GM21529 (cell line): ENCODE measurements around the gene LAMA5.
A peak's percentile ranks its signal among the peaks of the same experiment; 100 is the strongest.

Source experiments
- ATAC-seq: cut with Tn5 transposase; IDR thresholded peaks from one replicate; pipeline ENCODE4 v1.9.1; 2021; ENCODE audit not compliant: unreplicated experiment

LAMA5 gene

GRCh38 chr20:62350098-62350628 is 16.9 kb downstream of the LAMA5 start:
- no peak for ATAC-seq

DNA sequence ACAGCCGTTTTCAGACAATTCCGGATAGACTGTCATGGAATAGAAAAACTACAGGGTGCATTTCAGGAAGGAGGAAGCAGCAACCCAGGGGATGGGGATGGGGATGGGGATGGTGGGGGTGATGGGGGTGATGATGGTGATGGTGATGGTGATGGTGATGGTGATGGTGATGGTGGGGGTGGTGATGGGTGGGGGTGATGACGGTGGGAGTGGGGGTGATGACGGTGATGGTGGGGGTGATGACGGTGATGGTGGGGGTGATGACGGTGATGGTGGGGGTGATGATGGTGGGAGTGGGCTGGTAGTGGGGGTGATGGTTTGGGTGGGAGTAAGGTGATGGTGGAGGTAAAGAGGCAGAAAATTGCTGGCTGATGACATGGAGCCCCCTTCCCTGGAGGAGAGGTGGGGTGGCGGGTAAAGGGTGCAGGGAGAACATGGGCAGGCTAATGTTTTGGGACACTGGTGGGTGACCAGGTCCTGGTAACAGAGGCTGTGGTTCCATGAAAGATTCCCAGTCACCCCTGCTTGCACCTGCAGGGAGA is 17.5 kb downstream of the LAMA5 start:
- ATAC-seq = no peak

GRCh38 chr20:62348604-62349003 is 18.5 kb downstream of the LAMA5 start:
- no peak for ATAC-seq

DNA sequence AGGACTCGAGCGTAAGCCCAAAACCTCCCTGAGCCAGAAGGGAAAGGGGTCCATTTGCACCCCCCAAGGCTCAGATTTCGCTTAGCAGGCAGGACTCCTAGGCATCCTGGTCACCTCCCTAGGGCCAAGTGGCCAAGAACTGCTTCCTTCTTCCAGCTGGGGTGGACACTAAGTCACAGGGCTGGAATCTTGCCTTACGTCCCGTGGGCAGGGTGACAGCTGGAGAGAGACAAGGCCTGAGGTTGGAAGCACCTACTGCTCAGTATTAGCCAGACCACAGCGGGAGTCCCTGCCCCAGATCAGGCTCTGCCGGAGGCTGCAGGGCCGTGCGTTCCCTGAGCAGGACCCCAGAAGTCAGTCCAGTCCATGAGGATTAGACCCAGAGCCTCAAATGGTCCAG is 19.7 kb downstream of the LAMA5 start:
- no peak for ATAC-seq

- no peak for ATAC-seq
Observed at GRCh38 chr20:62347151-62347404, 20.0 kb downstream of the LAMA5 start.

DNA sequence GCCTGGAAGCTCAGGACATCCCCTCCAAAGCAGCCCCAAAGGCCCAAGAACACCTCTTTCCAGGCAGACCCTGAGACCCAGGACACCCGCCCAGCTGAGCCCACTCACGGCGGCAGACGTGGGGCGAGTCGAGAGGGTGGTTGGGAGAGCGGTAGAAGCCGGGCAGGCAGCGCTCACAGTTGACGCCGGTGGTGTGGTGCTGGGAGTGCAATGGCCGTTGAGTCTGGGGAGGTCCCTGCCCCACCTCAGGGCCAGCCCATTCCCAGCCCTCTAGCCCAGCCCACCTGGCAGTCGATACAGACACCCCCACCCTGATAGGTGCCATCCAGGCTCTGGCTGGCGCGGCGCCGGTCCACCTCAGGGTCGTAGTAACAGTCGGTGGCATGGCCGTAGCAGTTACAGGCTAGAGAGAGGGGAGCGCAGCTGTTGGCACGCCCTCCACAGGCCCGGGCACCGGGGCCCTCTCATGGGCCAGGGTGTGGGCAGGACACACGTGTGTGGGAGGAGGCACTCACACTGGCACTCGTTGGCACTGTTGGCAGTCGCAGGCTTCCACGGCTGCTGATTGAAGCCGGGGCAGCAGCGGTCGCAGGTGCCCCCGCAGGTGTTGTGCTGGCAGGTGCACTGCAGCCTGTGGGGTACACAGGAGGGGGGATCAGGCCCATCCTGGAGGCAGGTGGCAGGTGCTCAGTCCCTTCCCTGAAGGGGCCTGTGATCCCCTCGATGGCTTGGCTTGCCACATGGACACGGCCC is 20.5 kb downstream of the LAMA5 start:
- ATAC-seq = no peak

GRCh38 chr20:62345681-62346370 is 21.3 kb downstream of the LAMA5 start:
- no peak for ATAC-seq

- no peak for ATAC-seq
Observed at GRCh38 chr20:62344782-62345181, 22.3 kb downstream of the LAMA5 start.

- ATAC-seq = no peak
Observed at GRCh38 chr20:62344092-62344491, 23.0 kb downstream of the LAMA5 start.

GRCh38 chr20:62342910-62343309 is 24.2 kb downstream of the LAMA5 start:
- ATAC-seq = no peak

DNA sequence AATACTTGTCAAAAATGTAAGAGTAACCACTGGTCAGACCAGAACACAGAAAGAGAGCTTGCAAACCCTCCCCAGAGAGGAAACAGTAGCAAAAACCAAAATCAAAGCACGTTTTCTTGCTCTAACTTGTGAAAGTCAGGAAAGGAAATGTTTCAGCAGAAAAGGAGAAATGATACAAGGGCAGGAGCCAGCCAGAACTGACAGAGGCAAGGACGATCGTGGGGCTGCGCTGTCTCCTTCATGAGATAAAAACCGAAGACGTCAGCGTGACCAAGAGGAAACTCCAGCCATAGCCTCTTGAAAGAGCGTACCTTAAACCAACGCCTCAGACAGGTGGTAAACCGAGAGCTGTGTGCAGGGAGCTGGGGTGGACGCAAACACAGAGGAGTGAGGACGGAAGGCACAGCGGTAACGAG is 27.5 kb downstream of the LAMA5 start:
- peak; percentile 77 for ATAC-seq

DNA sequence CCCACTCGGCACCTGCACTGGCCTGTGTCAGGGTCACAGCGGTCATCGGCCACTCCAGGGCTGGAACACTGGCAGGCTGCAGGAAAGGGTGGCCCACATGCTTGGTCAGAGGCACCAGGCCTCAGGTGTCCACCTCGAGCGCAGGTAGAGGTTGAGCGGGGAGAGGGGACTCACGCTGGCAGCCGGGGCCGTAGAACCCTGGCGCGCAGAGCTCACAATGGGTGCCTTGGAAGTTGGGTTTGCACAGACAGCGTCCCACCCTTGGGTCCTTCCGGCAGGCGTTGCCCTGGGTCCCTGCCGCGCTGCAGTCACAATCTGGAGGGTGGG is 28.9 kb downstream of the LAMA5 start:
- ATAC-seq = no peak

DNA sequence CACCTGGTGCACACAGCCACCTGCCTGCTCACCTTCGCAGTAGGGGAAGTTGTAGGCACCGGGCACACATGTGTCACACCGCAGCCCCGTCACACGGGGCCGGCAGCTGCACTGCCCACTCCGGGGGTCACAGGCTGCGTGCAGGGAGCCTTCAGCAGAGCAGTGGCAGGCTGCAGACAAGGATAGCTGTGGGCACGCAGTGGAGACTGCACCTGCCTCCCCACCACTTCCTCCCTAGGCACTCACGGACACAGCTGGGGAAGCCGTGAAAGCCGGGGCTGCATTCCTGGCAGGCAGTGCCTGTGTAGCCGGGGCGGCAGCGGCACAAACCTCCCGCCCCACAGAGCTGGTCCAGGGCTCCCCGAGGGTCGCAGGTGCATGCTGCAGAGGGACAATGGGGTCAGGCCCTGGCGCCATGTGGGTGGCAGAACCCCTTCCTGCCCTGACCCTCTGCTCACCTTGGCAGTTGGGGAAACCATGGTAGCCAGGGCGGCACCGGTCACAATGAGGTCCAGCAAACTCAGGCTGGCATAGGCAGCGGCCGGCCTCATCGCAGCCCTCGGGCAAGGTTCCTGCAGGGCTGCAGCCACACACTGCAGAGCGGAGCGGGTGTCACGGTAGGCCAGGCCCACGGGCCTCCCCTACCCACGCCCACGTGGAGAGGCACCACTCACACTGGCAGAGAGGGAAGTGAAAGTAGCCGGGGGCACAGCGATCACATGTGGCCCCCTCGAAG is 29.4 kb downstream of the LAMA5 start:
- peak; percentile 37 for ATAC-seq

DNA sequence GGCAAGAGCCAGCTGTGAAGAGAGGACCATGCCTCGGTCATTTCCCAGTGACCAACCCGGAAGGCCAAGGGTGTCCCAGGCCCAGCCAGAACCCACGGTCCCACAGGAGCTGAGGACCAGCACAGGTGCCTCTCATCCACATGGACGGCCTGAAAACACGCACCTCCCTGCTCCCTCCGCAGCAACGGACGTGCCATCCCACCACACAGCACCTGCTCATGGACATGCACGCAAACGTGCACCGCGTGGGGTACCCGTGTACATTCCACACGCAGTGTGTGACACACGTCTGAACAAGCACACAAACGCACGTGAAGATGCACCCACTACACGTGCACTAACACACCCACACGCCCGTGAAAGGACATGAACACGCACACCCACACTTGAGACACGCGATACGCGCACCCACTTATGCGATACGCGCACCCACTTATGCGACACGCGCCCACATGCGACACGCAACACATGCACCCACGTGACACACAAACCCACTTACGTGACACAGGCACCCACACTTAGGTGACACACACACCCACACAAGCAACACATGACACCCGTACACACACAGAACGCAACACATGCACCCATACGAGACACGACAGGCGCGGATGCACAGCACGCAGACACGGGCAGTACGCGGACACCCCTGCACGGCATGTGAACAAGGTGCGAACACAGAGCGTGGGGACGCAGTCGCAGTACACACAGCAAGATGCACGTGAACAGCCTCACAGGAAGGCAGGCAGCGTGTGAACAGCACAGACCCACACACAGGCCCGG is 30.1 kb downstream of the LAMA5 start:
- ATAC-seq = no peak

GRCh38 chr20:62336329-62336728 is 30.8 kb downstream of the LAMA5 start:
- no peak for ATAC-seq

- no peak for ATAC-seq
Observed at GRCh38 chr20:62335532-62335931, 31.6 kb downstream of the LAMA5 start.

- ATAC-seq = no peak
Observed at GRCh38 chr20:62334881-62335280, 32.2 kb downstream of the LAMA5 start.

GRCh38 chr20:62333820-62334595 is 33.1 kb downstream of the LAMA5 start:
- ATAC-seq = no peak

DNA sequence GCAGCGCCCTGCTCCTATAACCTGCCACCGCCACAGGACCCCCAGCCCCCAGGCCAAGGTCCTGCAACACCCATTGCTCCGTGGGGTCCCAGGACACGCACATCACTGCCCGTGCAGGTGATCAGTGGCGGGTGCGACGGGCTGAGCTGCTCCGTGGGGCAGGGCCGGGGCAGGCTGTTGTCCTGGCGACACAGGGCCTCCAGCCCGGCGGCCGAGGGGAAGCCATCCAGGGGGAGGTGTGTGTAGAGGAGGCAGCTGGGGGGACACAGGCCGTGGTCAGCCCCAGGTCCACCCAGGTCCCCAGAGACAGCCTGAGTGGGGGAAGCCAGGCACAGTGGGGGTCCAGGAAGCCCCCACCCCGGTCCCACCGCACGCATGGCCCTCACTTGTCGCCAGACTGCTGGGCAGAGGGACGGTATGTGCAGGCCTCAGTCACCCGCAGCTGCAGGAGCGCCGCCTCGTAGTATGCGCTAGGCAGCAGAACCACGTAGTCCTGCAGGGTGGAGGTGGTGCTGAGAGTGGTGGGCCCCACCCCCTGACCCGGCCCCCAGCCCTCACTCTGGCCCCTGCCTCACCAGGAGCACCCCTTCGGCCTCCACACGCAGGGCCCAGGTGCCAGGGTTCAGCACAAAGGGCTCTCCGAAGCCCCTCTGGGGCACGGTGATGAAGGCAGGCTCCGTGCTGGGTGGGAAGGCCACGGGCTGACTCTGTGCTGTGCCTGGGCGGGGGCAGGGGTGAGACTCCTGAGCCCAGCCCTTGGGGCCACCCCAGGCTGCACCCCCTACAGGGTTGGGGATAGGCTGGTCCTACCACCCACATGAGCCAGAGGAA is 33.9 kb downstream of the LAMA5 start:
- no peak for ATAC-seq
